ENCODE measurements around the gene EYS.

Gene EYS

DNA sequence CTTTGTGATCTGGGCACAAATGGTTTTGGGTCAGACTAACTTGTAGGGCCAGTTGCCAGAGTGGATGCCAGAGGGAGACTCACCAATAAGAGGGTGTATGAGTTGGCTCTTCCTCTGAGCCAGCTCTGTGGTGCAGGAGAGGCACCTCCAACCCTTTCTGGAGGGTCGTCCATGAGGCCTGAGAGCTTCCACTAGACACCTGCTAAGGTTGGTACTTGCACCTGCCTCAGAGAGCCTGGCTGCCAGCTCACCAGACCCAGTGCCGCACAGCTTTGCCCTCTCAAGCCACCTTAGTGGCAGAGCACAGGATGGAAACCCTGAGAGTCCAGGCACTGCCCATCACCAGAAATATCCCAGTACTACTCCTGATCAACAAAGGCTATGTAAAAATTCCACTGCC lies 504.3 kb downstream of the EYS start:
- no peak for DNase-seq (ENCODE audit: low read depth)

DNA sequence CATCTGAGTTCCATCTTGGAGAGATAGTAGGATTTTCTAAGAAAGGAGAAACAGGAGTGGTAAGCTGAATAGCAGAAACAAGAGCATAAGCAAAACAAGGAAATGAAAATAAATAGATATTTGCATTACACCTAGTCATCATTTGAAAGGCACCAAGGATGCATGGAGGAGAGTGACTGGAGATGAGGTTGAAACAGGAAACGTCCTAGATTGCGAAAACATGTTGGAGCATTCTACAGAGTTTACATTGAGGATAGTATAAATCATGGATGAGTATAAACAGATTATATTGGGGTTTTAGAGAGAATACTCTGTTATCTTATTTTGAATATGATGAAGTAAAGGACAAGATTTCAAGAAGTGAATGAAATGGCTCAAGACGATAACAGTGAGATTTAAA lies 507.3 kb downstream of the EYS start:
- no peak for DNase-seq (ENCODE audit: low read depth)

DNA sequence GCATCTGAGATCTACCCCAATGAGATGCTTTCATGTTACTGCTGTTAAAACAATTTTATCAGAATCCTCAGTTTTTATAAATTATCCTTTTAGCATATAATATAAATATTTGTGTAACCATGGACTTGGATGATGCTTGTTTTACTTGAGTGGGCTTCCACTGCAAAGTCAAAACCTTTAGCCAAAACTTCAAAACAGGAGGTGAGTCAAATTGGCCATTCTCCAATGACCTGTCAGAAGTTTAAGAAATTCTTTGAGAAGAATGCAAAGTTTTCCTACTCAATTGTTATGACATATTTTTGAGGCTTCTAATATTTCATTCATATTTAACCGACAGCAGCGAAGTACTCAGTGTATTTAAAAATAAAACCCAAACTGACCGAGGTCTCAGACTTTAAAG lies 507.9 kb downstream of the EYS start:
- DNase-seq (ENCODE audit: low read depth): no peak

DNA sequence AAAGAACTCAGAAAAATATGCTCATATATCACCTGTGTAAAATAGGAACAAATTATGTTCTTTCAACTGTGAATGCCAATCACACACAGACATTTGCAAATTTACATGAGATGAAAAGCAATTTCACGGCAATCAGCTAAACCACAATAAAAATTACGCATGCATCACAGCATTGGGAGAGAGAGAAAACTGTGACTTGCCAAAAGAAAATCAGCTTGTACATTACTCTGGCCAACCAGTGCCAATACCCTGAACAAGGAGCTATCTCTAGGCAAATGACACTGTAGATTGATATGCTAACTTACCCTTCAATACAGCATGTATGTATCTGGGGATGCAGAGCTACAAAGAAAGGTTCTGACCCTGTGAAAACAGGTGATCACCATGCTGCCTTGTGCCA lies 515.6 kb downstream of the EYS start:
- DNase-seq (ENCODE audit: low read depth): no peak

DNA sequence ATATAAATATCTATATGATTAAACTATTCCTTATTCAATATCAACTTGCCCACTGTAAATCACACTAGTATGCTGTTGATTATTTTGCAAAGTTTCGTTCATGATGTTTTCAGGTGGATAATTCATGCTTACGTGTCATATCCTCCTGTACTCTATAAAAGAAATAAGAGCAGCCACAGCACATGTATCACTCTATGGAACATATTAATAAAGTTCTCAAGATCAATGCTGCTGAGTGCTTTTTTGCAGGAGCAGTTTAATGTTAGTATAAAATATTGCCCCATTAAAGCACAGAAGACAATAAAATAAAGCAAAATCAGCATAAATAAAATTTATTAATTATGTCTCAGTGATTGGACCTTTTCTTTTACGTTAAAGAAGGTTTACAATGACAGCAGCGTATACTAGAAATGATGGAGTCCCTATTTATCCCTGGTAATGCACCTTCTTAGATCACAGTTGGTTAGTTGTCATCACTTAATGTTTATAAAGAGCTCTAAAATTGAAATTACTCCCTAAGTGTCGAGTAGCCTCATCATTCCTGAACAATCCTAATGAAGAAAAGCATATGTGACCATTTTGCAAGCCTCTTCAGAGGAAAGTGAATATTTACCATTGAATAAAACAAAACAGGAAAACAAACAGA lies 517.7 kb downstream of the EYS start:
- no peak for DNase-seq (ENCODE audit: low read depth)

DNA sequence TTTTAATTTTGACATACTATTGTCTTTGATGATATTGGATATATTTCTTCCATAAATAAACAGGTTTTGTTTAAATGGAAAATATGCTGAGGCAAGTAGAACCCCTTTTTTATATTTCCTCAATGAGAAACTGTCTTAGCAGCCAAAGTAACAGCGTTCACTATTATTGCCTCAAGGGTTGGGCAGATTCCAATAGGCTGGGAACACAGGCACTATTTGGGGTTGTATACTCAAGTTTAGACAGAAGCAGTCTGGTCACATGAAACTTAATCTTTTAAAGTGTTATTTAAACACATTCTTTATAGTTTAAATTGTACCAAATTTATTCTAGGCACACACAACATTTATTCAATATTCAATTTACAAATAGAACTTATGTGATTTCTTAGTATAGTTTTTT lies 520.2 kb downstream of the EYS start:
- no peak for DNase-seq (ENCODE audit: low read depth)

DNA sequence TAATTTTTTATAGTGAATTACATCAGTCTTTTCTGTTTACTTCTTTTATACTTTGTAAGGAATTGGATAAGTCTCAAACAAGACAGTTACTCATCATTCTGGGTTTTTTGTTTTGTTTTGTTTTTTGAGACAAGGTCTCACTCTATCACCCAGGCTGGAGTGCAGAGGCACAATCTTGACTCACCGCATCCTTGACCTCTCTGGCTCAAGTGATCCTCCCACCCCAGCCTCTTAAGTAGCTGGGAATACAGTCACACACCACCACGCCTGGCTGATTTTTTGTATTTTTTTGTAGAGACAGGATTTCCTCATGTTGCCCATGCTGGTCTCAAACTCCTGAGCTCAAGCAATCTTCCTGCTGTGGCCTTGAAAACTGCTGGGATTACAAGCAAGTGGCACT lies 524.3 kb downstream of the EYS start:
- peak; percentile 30 for DNase-seq (ENCODE audit: low read depth)

DNA sequence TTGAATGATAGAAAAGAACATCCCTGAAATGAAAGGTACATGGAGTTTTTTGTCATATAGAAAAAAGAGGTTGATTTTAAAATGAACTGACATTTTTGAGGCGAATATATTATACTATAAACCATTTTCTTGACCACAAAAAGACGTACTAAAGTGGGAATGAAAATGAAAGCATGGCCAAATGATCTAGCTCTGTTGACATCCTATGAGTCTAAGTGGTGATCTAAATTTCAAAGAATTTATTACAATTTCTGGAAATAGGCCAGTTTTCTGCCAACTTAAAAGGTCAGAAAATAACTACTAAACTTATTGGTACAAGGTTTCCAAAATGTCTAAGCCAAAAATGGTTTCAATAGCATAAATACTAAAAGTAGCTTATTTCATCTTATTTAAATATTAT lies 536.8 kb downstream of the EYS start:
- peak; percentile 20 for DNase-seq (ENCODE audit: low read depth)

DNA sequence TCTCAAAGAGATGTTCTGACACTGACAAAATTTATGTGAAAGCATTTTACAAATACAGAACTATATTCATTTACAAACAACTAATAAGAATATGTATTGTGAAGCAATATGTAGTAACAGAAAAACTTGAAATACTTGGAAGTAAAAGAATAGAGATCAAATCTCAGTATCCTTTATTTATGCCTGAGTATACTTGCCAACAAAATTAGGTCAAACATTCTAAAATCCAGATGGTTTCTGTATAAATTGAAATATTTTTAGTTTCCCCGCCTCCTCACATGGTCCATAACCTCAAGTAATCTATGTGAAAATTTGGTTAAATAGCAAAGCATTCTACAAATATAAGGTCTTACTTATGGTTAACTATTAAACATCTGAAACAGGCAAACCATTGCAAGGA lies 545.4 kb downstream of the EYS start:
- no peak for DNase-seq (ENCODE audit: low read depth)

DNA sequence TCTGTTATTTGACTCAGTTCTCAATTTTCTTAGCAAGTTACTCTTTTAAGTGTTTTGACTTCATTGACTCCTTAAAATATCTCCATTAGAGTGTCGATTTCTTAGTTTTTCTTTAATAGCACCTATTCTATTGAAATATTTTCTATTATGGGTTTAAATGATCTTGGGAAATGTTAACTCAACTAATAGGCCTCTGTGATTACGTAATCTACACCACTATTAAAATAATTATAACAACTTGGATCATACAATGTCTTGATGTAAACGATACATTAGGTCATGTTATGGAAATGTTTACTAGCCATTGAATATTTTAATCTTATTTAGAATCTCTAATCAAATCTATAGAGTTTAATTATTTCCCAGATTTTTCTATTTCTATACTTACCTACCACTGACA lies 550.0 kb downstream of the EYS start:
- no peak for DNase-seq (ENCODE audit: low read depth)

DNA sequence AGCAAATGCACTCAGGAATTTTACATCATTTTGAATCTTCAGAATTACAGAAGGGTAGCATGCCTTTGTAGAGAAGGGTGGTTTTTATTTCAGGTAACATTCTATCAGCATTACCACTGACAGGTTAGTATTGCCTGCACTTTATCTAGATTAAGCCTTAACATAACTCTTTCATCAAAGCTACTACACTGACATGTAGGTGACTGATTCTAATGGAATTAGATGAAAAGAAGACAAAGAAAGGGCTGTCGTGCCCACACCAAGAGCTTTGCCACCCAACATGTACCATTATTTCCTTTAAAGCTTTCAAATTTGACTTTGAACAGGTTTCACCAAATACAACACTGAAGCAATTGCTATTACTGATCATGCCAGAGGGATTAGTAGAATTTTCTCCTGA lies 551.9 kb downstream of the EYS start:
- no peak for DNase-seq (ENCODE audit: low read depth)

DNA sequence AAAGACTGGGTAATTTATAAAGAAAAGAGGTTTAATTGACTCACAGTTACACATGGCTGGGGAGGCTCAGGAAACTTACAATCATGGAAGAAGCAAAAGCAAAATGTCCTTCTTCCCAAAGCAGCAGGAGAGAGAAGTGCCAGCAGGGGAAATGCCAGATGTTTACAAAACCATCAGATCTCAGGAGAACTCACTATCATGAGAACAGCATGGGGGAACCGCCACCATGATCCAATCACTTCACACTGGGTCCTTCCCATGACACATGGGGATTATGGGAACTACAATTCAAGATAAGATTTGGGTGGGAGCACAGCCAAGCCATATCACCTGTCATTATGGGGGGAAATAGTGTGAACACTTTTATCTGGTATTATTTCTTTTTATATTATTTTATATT lies 557.2 kb downstream of the EYS start:
- DNase-seq (ENCODE audit: low read depth): no peak

DNA sequence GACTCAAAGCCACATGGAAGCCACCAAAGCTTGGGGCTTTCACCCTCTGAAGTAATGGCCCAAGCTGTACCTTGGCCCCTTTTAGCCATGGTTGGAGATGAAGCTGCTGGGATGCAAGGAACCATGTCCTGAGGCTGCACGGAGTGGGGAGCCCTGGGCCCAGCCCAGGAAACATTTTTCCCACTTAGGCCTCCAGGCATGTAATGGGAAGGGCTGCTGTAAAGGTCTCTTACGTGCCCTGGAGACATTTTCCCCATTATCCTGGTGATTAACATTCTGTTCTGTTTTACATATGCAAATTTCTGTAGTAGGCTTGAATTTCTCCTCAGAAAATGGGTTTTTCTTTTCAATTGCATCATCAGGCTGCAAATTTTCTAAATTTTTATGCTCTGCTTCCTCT lies 558.2 kb downstream of the EYS start:
- no peak for DNase-seq (ENCODE audit: low read depth)

DNA sequence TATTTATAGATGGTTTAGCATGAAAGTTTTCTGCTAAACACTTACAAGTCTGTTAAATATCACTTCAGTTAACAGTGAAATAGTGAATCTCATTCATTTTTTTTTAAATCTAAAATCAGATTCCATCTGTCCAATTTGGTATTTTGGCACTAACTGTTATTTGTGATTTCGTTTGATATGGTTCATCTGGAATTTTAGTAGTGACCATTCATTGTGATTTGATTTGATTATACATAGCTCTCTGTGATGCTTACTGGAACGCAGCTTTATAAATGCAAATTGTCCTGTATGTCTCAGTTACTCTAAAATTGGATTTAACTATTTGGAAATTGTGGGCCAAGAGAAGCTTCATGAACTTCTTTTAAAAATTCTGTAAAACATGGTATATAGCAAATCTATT lies 571.5 kb downstream of the EYS start:
- no peak for DNase-seq (ENCODE audit: low read depth)

DNA sequence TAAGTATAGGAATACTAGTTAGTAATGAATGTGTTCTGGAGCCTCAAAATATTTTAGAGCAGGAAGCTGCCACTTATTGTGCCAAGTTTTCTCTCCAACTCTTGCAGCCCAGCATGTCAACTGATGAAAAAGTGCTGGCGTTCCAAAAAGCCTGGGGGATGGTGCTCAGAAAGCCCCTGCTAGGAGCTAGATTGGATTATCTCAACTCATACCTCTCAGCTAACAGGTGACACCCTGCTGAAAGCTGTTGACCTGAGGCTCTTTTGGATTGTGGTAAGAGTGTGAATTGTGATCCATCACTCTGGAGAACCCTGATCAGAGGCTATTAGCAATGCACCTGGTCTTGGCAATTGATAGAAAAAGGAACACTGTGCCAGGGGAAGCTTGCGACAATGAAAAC lies 580.4 kb downstream of the EYS start:
- DNase-seq (ENCODE audit: low read depth): no peak

DNA sequence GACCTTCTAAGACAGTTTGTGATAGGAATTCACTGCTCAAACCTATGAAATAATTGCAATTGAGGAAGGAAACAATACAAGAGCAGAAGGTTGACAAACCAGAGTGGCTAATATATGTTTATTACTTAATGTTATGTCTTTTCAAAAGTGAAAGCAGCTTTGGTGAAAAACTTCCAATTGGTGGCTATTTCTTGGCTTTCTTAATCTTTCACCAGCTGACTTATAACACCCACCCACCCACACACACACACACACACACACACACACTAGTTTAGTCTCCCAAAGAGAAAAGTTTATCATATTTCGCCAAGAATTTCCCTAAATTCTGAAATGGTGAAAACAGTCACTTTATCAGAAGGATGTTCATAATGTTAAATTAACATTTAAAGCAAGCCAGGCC lies 583.5 kb downstream of the EYS start:
- no peak for DNase-seq (ENCODE audit: low read depth)

DNA sequence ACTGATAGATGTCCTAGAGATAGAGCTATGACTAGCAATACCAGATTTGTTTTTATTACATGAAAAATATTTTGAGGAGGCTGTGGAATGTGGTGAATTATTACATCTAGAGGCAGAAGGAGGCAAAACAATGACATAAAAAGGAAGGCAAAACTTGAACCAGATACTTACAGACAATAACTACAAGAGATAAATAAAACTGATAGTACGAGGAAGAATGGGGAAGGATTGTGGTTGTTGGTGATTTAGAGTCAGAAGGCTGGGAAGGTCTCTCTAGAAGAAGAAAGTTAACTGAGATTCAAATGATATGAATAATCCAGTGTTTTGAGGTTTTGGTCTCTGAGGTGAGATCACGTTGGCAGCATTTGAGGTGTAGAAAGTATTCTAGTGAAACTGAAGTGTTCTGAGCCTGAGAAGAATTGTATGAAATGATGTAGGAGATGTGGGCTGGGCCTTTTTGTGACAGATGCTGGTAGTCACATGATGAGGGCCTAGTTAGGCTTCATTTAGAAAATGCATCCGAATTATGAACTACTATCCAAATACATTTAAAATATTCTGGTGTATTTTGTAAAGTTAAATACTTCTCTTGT lies 589.1 kb downstream of the EYS start:
- no peak for DNase-seq (ENCODE audit: low read depth)

DNA sequence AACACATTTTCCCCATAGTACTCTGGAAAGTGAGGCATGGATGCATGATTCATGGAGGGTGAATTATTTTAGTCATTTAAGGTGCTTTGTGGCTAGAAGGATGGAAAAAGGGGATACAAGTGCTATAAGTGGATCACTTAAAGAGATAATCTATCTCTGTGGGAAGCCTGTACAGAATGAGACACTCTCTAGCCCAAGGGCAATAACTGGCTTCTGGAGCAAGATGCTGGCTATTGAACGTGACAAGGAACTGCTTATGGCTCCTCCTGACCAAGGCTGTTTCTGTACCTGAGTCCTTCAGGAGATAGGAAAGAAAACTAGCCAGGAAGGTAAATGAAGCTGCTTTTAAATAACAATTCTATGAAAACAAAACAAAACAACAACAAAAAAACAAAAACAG lies 590.7 kb downstream of the EYS start:
- DNase-seq (ENCODE audit: low read depth): no peak

DNA sequence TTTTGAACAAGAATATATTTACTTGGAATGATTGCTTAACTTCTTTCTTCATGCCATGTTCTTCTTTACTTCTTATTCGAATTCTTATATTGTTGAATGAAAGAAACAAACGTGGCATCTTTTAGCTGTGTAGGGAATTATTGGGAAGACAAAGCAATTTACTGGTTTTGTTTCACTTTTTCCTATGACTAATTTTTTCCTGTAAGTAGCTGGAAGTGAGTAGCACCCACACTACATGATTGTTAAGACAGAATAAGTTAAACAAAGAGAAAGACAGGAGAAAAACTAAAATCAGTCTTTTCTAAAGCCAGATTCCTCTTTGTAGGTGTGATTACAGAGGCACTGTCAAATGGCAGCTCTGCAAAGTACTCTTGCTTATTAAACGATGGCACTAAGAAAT lies 593.4 kb downstream of the EYS start:
- DNase-seq (ENCODE audit: low read depth): no peak

DNA sequence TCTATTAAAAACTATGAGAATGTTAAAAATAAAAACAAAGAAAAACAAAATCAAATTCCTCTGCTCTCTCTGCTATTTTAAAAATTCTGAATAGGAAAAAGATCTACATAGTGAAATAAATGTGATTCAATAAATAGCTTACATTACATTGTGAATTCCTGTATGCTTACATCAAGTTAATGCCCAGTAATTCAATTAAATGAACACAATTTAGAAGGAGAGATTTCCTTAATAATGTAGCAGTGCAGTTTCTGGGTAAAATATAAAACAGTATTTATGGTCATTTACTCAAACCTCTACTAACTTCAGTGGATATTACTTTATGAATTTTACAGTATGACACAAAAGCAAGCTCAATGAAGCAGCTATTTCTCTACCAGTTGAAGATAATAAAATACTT lies 594.6 kb downstream of the EYS start:
- DNase-seq (ENCODE audit: low read depth): no peak

DNA sequence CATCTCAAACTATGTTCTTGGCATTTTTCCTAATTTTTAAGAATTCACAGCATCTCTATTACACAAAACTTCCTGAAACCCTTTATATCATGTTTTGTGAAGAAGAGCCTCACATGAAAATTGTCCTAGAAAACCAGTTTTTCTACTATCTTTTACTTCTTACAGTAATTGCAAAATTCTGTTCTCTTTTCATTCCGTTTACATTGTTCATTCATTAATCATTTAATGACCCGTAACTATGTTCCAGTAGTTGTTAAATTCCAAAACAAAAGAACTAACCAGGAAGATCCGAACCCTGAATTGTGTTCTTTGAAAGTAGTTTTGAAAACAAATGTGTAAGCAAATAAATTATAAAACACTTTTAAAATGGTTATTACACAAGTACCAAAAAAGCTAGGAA lies 597.0 kb downstream of the EYS start:
- no peak for DNase-seq (ENCODE audit: low read depth)

DNA sequence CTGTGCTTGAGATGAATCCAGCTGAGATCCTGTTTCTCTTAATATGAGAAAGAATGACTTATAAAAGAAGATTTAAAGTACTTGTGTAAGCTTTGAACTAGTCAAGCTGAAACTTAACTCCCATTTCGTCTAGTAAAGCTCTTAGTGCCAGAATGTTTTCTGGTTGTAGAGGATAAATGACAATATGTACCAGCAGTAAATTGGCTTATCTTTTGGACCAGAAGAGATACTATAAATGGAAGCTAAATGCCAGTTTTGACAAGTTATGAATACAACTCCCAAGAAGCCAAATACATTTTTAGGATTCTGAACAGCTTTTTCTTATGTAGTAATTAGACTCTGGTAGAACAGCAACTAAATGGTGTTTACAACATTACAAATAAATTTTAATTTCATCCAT lies 608.7 kb downstream of the EYS start:
- DNase-seq (ENCODE audit: low read depth): no peak

DNA sequence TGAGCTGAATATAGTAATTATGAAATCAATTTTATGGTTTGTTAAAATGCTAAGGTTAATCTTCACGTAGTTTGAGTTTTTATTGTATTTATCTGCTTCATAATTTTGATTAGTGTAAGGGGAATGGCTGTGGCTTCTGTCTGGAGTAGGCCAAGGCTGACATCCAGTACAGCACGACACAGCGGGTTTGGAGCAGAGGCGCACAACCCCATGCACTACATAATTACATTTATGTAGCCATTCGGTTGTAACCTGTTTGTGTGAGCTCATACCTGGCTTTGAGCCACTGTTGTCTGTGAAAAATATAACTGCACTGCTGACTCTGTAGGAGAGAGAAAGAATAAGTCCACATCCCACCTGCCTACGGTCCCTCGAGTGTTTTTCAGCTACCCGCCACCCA lies 615.5 kb downstream of the EYS start:
- no peak for DNase-seq (ENCODE audit: low read depth)

DNA sequence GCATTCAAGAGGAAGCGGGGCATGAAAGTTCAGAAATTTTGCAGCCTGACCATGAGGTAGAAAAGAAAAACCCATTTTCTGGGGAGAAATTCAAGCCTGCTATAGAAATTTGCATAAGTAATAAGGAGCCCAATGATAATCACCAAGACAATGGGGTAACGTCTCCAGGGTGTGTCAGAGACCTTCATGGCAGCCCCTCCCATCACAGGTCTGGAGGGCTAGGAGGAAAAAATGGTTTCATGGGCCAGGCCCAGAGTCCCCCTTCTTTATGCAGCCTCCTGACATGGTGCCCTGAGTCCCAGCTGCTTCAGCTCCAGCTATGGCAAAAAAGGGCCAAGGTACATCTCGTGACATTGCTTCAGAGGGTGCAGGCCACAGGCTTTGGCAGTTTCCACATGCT lies 618.5 kb downstream of the EYS start:
- no peak for DNase-seq (ENCODE audit: low read depth)

DNA sequence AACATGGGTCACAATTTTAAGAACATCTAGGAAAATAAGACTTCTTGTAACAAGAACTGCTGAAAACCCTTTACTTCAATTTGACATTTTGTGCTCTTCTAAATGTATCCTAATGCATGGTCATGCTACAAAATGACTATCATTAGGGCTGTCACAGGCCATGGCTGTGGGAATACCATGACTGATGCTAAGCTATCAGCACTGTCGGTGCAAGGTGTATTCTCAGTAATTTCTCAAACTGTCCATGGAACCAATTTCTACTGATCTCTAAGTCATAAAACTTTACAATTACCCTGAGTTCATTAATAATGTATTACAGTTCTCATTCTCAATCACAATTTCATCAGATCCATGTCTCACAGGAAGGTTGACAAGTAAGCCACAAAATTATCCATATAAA lies 625.3 kb downstream of the EYS start:
- DNase-seq (ENCODE audit: low read depth): no peak

Measured in non-pigmented ciliary epithelial cell (primary cell).